ENCODE measurements around the gene B4GALT5. TPM values are rescaled to one million over a fixed set of nuclear protein-coding genes. Genes with fewer than 3 reads are reported as not detected.

The B4GALT5 gene
- total RNA-seq, 1 donor from 2014 or later = 39.3 TPM

DNA sequence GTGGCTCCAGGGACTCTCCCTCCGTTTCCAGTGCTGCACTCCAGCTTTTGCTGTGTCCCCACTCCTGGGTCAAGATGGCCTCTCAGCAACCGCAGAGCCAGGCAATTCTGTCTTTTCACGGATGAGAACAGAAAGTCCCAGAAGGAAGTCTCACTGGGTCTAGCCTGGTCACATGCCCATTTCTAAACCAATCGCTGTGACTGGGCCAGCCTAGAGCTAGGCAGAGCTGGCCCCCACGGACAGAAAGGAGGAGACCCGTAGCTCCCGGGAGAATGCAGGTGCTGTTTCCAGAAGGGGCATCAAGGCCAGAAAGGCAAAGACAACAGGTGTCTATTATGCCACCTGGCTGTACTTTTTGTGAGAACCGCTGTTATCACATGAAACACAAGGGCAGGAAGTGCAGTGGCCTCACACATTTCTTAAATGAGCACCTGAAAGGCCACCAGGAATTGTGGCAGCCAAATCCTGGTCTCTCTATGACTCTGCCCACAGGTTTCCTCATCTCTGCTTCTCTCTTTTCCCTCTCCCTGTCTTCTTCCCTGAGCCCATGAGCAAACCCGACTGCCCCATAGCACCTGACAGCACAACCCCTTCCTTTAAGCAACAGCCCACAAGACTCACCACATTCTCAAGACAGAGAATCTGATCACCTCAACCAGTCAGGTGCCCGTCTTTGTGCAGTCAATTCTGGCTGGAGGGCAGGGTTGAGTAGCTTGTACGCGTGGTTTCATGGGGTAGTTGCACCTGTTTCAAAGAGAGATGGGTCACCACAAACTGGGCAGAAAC lies 37.1 kb upstream of the B4GALT5 start:
- H3K27ac Mint-ChIP-seq = no peak overlapping the region
- peaks cover 2% of the 10 kb centered on the region for H3K36me3 Mint-ChIP-seq (ENCODE audit: low read depth)
- no peak overlapping the region for H3K4me3 Mint-ChIP-seq
- H3K4me1 Mint-ChIP-seq (ENCODE audit: low read depth) = peaks cover 10% of the 10 kb centered on the region
- H3K27me3 Mint-ChIP-seq (ENCODE audit: insufficient read depth) = peaks cover 36% of the 10 kb centered on the region
- H3K9me3 Mint-ChIP-seq = no peaks in the 10 kb centered on the region
- intact Hi-C loops (cut with micrococcal nuclease) = loop anchor here (5.0 kb wide), 1 partner anchor 54 kb away; no protein-coding TSS in a partner anchor
- no peak for DNase-seq (ENCODE audit: low spot score)

DNA sequence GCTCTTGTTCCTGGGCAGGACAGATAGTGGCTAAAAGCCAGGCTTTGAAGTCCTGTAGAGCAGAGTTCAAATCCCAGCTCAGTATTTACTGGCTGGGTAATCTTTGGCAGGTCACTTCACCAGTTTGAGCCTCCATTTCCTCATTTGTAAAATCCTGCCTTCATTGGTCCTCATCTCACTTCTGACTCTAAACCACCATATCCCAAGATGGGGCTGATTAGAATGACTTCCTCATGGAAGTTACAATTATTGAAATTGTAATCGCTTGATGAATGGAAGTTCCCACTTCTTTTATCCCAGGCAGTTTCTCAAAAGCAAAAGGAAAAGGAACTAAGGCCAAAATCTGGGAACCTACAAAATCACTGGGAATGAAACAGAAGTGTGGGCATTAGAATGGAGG lies 35.9 kb upstream of the B4GALT5 start:
- peaks cover 35% of the 10 kb centered on the region for H3K27me3 Mint-ChIP-seq (ENCODE audit: insufficient read depth)
- H3K9me3 Mint-ChIP-seq = no peaks in the 10 kb centered on the region
- DNase-seq (ENCODE audit: low spot score) = no peak
- H3K4me3 Mint-ChIP-seq = no peak overlapping the region
- intact Hi-C loops (cut with micrococcal nuclease) = loop anchor here (5.0 kb wide), 1 partner anchor 52 kb away; no protein-coding TSS in a partner anchor
- peaks cover 10% of the 10 kb centered on the region for H3K4me1 Mint-ChIP-seq (ENCODE audit: low read depth)
- peaks cover 2% of the 10 kb centered on the region for H3K36me3 Mint-ChIP-seq (ENCODE audit: low read depth)
- no peak overlapping the region for H3K27ac Mint-ChIP-seq

DNA sequence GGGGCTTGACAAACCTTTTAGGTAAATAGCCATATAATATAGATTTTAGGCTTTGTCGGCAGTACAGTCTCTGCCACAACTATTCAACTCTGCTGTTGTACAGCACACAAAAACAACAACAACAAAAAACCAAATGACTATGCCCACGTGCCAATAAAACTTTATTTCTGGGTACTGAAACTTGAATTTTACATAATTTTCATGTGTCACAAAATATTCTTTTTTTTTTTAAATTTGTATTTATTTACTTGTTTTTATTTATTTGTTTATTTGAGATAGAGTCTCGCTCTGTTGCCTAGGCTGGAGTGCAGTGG lies 34.8 kb upstream of the B4GALT5 start:
- intact Hi-C loops (cut with micrococcal nuclease) = no loop called here
- Mint-ChIP-seq H3K4me1 (ENCODE audit: low read depth) (peaks cover 10% of the 10 kb centered on the region), H3K27me3 (ENCODE audit: insufficient read depth) (peaks cover 28% of the 10 kb centered on the region), H3K9me3 (no peaks in the 10 kb centered on the region), H3K4me3 (no peak overlapping the region), H3K36me3 (ENCODE audit: low read depth) (peaks cover 2% of the 10 kb centered on the region), H3K27ac (no peak overlapping the region)
- no peak for DNase-seq (ENCODE audit: low spot score)

DNA sequence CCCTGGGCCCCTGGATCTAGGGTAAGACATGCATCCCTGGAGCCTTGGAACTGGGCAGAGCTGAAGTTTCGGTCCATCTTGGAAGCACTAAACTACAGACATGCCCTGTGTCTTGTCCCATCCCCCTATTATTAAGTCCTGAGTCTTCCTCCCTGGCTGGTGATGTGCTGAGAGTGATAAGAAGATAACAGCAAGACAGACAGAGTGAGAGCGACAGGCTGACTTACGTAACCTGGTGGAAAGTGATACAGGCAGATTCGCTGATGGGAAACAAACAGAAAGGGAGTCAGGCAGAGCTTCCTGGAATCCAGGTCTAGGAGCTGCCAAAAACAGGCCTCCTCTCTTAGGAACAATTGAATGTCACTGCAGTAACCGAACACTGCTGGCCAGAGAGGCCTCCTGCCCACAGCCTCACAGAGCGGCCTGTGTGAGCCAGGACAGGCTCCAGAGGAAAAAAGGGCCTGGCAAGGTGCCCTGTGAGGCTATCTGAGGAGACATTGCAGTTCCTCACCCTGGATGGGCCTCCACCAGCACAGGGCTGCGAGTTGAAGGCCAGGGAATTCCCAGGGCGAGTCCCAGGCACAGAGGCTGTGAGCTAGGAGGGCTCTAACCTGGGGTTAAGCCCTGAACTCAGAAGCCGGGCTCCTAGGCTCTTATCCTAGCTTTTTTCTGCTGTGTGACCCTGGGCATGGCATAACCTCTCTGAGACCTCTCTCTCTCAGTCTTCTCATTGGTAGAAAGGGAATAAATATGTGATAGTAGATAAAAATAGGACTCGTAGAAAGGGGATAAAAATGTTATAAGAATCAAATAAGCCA lies 34.2 kb upstream of the B4GALT5 start:
- no peak overlapping the region for H3K27ac Mint-ChIP-seq
- H3K9me3 Mint-ChIP-seq = no peaks in the 10 kb centered on the region
- H3K36me3 Mint-ChIP-seq (ENCODE audit: low read depth) = peaks cover 2% of the 10 kb centered on the region
- peaks cover 10% of the 10 kb centered on the region for H3K4me1 Mint-ChIP-seq (ENCODE audit: low read depth)
- intact Hi-C loops (cut with micrococcal nuclease) = no loop called here
- no peak overlapping the region for H3K4me3 Mint-ChIP-seq
- no peak for DNase-seq (ENCODE audit: low spot score)
- H3K27me3 Mint-ChIP-seq (ENCODE audit: insufficient read depth) = peaks cover 26% of the 10 kb centered on the region

DNA sequence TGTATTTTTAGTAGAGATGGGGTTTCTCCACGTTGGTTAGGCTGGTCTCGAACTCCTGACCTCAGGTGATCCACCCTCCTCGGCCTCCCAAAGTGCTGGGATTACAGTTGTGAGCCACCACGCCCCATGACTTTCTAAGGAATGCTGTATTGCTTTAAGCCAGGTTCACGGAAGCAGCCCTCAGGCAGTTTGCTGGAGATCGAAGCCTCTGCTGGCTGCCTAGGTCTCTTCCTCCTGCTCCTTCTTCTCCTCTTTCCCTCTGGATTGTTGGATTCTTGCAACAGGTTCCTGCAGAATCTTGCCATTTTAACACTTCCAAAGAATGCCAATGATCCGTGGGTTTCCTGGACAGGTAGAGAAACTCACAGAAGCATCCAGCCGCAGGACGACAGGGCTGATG lies 29.3 kb upstream of the B4GALT5 start:
- Mint-ChIP-seq H3K4me1 (ENCODE audit: low read depth) (no peaks in the 10 kb centered on the region), H3K4me3 (no peak overlapping the region), H3K9me3 (no peaks in the 10 kb centered on the region), H3K36me3 (ENCODE audit: low read depth) (no peaks in the 10 kb centered on the region), H3K27ac (no peak overlapping the region), H3K27me3 (ENCODE audit: insufficient read depth) (peaks cover 31% of the 10 kb centered on the region)
- intact Hi-C loops (cut with micrococcal nuclease) = no loop called here
- no peak for DNase-seq (ENCODE audit: low spot score)

DNA sequence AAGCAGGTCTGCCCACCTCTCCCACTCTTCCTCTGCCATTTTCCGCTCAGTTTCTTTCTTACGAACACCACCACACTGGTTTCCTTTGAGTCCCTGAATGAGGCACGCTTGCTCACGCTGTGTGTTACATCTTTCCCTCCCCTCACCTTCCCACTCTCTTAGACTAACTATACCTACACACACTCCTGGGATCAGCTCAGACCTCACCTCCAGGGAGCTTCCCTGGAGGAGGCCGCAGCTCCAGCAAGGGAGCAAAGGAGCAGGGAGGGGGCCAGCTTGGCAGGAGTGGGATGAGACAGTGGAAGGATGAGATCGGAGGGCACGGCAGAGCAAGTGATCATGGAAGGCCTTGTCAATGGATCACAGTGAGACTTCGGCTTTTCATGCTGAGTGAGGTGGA lies 28.3 kb upstream of the B4GALT5 start:
- Mint-ChIP-seq H3K36me3 (ENCODE audit: low read depth) (no peaks in the 10 kb centered on the region), H3K27ac (no peak overlapping the region), H3K4me3 (no peak overlapping the region), H3K27me3 (ENCODE audit: insufficient read depth) (peaks cover 33% of the 10 kb centered on the region), H3K9me3 (no peaks in the 10 kb centered on the region), H3K4me1 (ENCODE audit: low read depth) (no peaks in the 10 kb centered on the region)
- intact Hi-C loops (cut with micrococcal nuclease) = no loop called here
- DNase-seq (ENCODE audit: low spot score) = no peak

DNA sequence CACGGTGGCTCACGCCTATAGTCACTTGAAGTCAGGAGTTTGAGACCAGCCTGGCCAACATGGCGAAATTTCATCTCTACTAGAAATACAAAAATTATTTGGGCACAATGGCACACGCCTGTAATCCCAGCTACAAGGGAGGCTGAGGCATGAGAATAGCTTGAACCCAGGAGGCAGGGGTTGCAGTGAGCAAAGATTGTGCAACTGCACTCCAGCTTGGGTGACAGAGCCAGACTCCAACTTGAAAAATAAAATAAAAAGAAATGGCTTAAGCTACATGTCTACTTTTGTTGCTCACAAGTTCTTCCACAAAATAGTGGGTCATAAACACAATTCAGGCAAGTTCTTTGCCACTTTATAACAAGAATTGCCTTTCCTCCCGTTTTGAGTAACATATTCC lies 27.1 kb upstream of the B4GALT5 start:
- no peak for DNase-seq (ENCODE audit: low spot score)
- Mint-ChIP-seq H3K4me1 (ENCODE audit: low read depth) (no peaks in the 10 kb centered on the region), H3K27ac (no peak overlapping the region), H3K36me3 (ENCODE audit: low read depth) (no peaks in the 10 kb centered on the region), H3K27me3 (ENCODE audit: insufficient read depth) (peaks cover 30% of the 10 kb centered on the region), H3K9me3 (no peaks in the 10 kb centered on the region), H3K4me3 (no peak overlapping the region)
- intact Hi-C loops (cut with micrococcal nuclease) = no loop called here

DNA sequence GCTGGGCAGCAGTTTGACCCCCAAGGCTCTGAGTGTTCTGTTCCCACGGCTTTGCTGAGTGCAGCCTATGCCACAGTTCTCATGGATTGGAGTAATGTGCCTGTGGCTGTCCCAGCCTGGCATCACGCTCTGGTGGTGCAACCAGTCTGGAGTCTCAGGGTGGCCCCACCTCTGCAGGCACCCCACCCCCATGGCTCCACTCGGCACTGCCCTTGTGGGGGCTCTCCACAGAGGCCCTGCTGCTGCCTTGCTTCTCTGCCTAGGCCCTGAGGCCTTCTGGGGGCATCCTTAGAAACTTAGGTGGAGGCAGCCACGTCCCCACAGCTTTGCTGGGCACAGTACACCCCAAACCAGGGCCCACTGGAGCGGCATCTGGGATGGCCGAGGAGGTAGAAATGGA lies 25.4 kb upstream of the B4GALT5 start:
- Mint-ChIP-seq H3K36me3 (ENCODE audit: low read depth) (no peaks in the 10 kb centered on the region), H3K27me3 (ENCODE audit: insufficient read depth) (peaks cover 37% of the 10 kb centered on the region), H3K9me3 (no peaks in the 10 kb centered on the region), H3K4me1 (ENCODE audit: low read depth) (no peaks in the 10 kb centered on the region), H3K4me3 (no peak overlapping the region), H3K27ac (no peak overlapping the region)
- intact Hi-C loops (cut with micrococcal nuclease) = no loop called here
- DNase-seq (ENCODE audit: low spot score) = no peak

DNA sequence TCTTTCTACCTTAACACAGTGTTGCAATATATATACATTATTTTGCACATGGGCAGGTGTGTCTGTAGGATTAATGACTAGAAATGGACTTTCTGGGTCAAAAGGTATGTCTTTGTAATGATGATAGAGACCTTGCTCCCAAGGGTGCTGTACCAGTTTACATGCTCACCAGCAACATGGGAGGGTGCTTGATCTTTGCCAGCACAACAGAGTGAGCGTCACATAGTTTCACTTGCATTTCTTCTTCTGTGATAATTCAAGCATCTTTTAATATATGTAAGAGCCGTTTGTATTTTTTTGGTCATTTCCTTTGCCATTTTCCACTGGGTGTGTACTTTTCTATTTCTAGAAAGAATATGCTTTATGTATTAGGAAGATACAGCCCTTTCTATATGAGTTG lies 23.6 kb upstream of the B4GALT5 start:
- Mint-ChIP-seq H3K9me3 (no peaks in the 10 kb centered on the region), H3K27me3 (ENCODE audit: insufficient read depth) (peaks cover 31% of the 10 kb centered on the region), H3K27ac (no peak overlapping the region), H3K36me3 (ENCODE audit: low read depth) (no peaks in the 10 kb centered on the region), H3K4me3 (no peak overlapping the region), H3K4me1 (ENCODE audit: low read depth) (no peaks in the 10 kb centered on the region)
- no peak for DNase-seq (ENCODE audit: low spot score)
- intact Hi-C loops (cut with micrococcal nuclease) = no loop called here

DNA sequence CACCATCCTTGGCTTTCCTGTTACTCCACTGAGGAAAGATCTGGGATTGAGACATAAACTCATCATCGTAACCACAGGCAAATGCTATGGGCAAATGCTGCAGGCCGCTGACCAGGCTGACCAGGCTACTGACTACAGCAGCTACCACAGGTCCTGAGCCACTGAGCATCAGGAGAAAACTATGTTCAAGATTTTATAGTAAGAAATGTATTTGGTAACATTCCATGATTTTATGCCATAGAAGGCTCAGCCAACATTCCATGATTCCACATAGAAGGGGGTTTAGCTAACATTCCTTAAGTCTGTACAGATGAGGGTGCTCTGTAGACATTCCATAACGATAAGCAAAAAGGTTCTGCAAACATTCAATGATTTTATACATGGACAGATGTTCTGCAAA lies 16.1 kb upstream of the B4GALT5 start:
- DNase-seq (ENCODE audit: low spot score) = no peak
- peaks cover 11% of the 10 kb centered on the region for H3K4me1 Mint-ChIP-seq (ENCODE audit: low read depth)
- H3K36me3 Mint-ChIP-seq (ENCODE audit: low read depth) = no peaks in the 10 kb centered on the region
- intact Hi-C loops (cut with micrococcal nuclease) = no loop called here
- H3K27me3 Mint-ChIP-seq (ENCODE audit: insufficient read depth) = peaks cover 18% of the 10 kb centered on the region
- no peak overlapping the region for H3K4me3 Mint-ChIP-seq
- H3K9me3 Mint-ChIP-seq = no peaks in the 10 kb centered on the region
- H3K27ac Mint-ChIP-seq = no peak overlapping the region

DNA sequence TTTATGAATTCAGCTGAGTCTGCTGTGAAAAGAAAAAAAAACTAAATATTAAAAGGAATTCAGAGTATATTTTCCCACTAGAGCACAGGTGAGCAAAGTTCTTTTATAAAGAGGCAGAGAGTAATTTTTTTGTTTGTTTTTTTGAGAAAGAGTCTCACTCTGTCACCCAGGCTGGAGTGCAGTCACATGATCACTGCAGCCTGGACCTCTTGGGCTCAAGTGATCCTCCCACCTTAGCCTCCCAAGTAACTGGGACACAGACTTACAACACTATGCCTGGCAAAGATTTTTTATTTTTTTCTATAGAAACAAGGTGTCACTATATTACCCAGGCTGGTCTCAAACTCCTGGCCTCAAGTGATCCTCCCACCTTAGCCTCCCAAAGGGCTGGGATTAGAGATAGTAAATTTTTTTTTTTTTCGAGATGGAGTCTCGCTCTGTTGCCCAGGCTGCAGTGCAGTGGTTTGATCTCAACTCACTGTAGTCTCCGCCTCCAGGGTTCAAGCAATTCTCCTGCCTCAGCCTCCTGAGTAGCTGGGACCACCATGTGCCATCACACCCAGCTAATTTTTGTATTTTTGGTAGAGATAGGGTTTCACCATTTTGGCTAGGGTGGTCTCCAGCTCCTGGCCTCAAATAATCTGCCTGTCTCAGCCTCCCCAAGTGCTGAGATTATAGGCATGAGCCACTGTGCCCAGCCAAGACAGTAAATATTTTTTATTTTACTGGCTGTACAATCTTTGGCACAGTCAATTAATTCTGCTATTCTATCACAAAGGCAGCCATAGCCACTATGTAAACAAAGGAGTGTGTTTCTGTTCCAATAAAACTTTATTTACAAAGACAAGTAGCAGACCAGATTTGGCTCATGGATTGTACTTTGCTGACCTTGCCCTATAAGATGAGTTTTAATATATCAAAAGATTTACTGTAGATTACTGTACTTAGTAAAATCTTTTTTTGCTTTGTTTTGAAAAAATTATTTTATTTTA lies 14.5 kb upstream of the B4GALT5 start:
- Mint-ChIP-seq H3K27ac (no peak overlapping the region), H3K4me1 (ENCODE audit: low read depth) (peaks cover 14% of the 10 kb centered on the region), H3K9me3 (no peaks in the 10 kb centered on the region), H3K4me3 (no peak overlapping the region), H3K36me3 (ENCODE audit: low read depth) (no peaks in the 10 kb centered on the region), H3K27me3 (ENCODE audit: insufficient read depth) (peaks cover 9% of the 10 kb centered on the region)
- no peak for DNase-seq (ENCODE audit: low spot score)
- intact Hi-C loops (cut with micrococcal nuclease) = no loop called here

DNA sequence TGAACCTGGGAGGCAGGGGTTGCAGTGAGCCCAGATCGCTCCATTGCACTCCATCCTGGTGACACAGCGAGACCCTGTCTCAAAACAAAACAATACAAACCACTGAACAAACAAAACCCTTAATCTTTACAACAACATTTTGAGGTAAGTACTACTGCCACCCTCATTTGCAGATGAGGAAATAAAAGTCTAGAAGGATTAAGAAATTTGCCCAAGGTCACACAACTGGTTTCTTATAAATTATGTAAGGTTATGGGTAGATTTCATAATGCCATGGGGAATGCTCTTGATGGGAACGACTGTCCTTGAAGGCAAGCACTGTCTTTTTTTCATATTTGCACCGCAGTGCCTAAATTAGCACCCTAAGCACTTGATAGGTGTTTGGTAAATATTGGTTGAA lies 13.8 kb upstream of the B4GALT5 start:
- Mint-ChIP-seq H3K4me1 (ENCODE audit: low read depth) (peaks cover 14% of the 10 kb centered on the region), H3K27ac (no peak overlapping the region), H3K4me3 (no peak overlapping the region), H3K36me3 (ENCODE audit: low read depth) (no peaks in the 10 kb centered on the region), H3K9me3 (no peaks in the 10 kb centered on the region), H3K27me3 (ENCODE audit: insufficient read depth) (peaks cover 9% of the 10 kb centered on the region)
- intact Hi-C loops (cut with micrococcal nuclease) = no loop called here
- no peak for DNase-seq (ENCODE audit: low spot score)
